ENCODE measurements around the gene SCYGR4. TPM values are rescaled to one million over a fixed set of nuclear protein-coding genes. Genes with fewer than 3 reads are reported as not detected.

SCYGR4 gene
- total and polyA plus RNA-seq, 9 of the 15 experiments (the other 6 are each of a cell fraction or from before 2014, with no cell fraction given) = 0.09 TPM; not detected in 8

GRCh38 chr2:227615181-227615580, 2.1 kb upstream of the SCYGR4 start:
- no peaks in the 10 kb centered on the region for H3K79me2 ChIP-seq (ENCODE audit: control insufficient read depth, insufficient read depth, low read length)
- intact Hi-C loops (cut with micrococcal nuclease) = no loop called here
- TF ChIP-seq ZKSCAN8 (CRISPR knock-in tag; IDR thresholded peaks at IDR 0.05) (no peak), ZNF140 (CRISPR knock-in tag; IDR thresholded peaks at IDR 0.05) (no peak), ZNF124 (CRISPR knock-in tag; IDR thresholded peaks at IDR 0.05) (no peak), ZNF764 (CRISPR knock-in tag; IDR thresholded peaks at IDR 0.05; ENCODE audit: low read depth) (no peak), L3MBTL2 (IDR thresholded peaks at IDR 0.05) (no peak), HDAC1 (IDR thresholded peaks at IDR 0.05) (no peak), ZZZ3 (IDR thresholded peaks at IDR 0.05) (no peak), EP300 (IDR thresholded peaks at IDR 0.05; ENCODE audit: low read length) (no peak), ZNF232 (CRISPR knock-in tag; IDR thresholded peaks at IDR 0.05) (no peak)
- TF ChIP-seq, protein P1, sequence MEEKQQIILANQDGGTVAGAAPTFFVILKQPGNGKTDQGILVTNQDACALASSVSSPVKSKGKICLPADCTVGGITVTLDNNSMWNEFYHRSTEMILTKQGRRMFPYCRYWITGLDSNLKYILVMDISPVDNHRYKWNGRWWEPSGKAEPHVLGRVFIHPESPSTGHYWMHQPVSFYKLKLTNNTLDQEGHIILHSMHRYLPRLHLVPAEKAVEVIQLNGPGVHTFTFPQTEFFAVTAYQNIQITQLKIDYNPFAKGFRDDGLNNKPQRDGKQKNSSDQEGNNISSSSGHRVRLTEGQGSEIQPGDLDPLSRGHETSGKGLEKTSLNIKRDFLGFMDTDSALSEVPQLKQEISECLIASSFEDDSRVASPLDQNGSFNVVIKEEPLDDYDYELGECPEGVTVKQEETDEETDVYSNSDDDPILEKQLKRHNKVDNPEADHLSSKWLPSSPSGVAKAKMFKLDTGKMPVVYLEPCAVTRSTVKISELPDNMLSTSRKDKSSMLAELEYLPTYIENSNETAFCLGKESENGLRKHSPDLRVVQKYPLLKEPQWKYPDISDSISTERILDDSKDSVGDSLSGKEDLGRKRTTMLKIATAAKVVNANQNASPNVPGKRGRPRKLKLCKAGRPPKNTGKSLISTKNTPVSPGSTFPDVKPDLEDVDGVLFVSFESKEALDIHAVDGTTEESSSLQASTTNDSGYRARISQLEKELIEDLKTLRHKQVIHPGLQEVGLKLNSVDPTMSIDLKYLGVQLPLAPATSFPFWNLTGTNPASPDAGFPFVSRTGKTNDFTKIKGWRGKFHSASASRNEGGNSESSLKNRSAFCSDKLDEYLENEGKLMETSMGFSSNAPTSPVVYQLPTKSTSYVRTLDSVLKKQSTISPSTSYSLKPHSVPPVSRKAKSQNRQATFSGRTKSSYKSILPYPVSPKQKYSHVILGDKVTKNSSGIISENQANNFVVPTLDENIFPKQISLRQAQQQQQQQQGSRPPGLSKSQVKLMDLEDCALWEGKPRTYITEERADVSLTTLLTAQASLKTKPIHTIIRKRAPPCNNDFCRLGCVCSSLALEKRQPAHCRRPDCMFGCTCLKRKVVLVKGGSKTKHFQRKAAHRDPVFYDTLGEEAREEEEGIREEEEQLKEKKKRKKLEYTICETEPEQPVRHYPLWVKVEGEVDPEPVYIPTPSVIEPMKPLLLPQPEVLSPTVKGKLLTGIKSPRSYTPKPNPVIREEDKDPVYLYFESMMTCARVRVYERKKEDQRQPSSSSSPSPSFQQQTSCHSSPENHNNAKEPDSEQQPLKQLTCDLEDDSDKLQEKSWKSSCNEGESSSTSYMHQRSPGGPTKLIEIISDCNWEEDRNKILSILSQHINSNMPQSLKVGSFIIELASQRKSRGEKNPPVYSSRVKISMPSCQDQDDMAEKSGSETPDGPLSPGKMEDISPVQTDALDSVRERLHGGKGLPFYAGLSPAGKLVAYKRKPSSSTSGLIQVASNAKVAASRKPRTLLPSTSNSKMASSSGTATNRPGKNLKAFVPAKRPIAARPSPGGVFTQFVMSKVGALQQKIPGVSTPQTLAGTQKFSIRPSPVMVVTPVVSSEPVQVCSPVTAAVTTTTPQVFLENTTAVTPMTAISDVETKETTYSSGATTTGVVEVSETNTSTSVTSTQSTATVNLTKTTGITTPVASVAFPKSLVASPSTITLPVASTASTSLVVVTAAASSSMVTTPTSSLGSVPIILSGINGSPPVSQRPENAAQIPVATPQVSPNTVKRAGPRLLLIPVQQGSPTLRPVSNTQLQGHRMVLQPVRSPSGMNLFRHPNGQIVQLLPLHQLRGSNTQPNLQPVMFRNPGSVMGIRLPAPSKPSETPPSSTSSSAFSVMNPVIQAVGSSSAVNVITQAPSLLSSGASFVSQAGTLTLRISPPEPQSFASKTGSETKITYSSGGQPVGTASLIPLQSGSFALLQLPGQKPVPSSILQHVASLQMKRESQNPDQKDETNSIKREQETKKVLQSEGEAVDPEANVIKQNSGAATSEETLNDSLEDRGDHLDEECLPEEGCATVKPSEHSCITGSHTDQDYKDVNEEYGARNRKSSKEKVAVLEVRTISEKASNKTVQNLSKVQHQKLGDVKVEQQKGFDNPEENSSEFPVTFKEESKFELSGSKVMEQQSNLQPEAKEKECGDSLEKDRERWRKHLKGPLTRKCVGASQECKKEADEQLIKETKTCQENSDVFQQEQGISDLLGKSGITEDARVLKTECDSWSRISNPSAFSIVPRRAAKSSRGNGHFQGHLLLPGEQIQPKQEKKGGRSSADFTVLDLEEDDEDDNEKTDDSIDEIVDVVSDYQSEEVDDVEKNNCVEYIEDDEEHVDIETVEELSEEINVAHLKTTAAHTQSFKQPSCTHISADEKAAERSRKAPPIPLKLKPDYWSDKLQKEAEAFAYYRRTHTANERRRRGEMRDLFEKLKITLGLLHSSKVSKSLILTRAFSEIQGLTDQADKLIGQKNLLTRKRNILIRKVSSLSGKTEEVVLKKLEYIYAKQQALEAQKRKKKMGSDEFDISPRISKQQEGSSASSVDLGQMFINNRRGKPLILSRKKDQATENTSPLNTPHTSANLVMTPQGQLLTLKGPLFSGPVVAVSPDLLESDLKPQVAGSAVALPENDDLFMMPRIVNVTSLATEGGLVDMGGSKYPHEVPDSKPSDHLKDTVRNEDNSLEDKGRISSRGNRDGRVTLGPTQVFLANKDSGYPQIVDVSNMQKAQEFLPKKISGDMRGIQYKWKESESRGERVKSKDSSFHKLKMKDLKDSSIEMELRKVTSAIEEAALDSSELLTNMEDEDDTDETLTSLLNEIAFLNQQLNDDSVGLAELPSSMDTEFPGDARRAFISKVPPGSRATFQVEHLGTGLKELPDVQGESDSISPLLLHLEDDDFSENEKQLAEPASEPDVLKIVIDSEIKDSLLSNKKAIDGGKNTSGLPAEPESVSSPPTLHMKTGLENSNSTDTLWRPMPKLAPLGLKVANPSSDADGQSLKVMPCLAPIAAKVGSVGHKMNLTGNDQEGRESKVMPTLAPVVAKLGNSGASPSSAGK (IDR thresholded peaks at IDR 0.05) = no peak
- TF ChIP-seq, protein P2, sequence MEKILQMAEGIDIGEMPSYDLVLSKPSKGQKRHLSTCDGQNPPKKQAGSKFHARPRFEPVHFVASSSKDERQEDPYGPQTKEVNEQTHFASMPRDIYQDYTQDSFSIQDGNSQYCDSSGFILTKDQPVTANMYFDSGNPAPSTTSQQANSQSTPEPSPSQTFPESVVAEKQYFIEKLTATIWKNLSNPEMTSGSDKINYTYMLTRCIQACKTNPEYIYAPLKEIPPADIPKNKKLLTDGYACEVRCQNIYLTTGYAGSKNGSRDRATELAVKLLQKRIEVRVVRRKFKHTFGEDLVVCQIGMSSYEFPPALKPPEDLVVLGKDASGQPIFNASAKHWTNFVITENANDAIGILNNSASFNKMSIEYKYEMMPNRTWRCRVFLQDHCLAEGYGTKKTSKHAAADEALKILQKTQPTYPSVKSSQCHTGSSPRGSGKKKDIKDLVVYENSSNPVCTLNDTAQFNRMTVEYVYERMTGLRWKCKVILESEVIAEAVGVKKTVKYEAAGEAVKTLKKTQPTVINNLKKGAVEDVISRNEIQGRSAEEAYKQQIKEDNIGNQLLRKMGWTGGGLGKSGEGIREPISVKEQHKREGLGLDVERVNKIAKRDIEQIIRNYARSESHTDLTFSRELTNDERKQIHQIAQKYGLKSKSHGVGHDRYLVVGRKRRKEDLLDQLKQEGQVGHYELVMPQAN (IDR thresholded peaks at IDR 0.05; ENCODE audit: borderline replicate concordance) = no peak
- in situ Hi-C loops (cut with MboI) = no loop called here
- no peaks in the 10 kb centered on the region for H3K9me1 ChIP-seq (ENCODE audit: control insufficient read depth, insufficient read depth, low read length)
- ChIA-PET POLR2A (no interaction called here), CTCF (ENCODE audit: low intra/inter-chr PET ratio) (no interaction called here)
- H2AFZ ChIP-seq (ENCODE audit: low read depth, low read length) = no peak overlapping the region
- ATAC-seq = no peak
- WGBS (ENCODE audit: insufficient coverage, low coverage, missing lambda C conversion rate) = 0% methylated on average over 4 of the region's 4 CpGs
- H3K4me3 ChIP-seq = no peak overlapping the region
- peaks cover 0 to 35% of the 10 kb centered on the region in 2 experiments; a peak in 2 of 5 replicates for H3K27me3 ChIP-seq (ENCODE audit: control insufficient read depth in 2 of 2, insufficient read depth in 2 of 2, low read length in 2 of 2)
- no peak for DNase-seq (ENCODE audit: extremely low read depth in 1 of 4, low spot score in 3 of 4)
- no peak overlapping the region for H3K4me2 ChIP-seq (ENCODE audit: insufficient read depth, low read length)
- no peaks in the 10 kb centered on the region for H4K20me1 ChIP-seq (replicated peaks; ENCODE audit: control insufficient read depth, insufficient read depth, low read length)
- H3K4me1 ChIP-seq (replicated peaks in 1 of 2; ENCODE audit: control insufficient read depth in 2 of 2, insufficient read depth in 2 of 2, low read length in 2 of 2) = no peaks in the 10 kb centered on the region
- H3K9ac ChIP-seq (ENCODE audit: insufficient read depth in 1 of 2, low read depth in 2 of 2, low read length in 2 of 2) = no peak overlapping the region
- H3K27ac ChIP-seq (ENCODE audit: extremely low read depth, low read depth, low read length) = no peak overlapping the region
- no peaks in the 10 kb centered on the region for H3K36me3 ChIP-seq (ENCODE audit: control insufficient read depth, insufficient read depth, low read length)
- no peak for FAIRE-seq
- no peaks in the 10 kb centered on the region for H3K9me3 ChIP-seq (replicated peaks; ENCODE audit: control insufficient read depth, insufficient read depth, low read depth, low read length)
- BruUV-seq (replicated peaks) = no TSS peak

All from K562 (cell line).